NCI-H345 (cell line): ENCODE results near the gene LHX4.

ENCODE experiments used
- DNase-seq: peaks from one replicate; lab custom pipeline; 2025; lab: John Stamatoyannopoulos, UW

Gene LHX4

GRCh38 chr1:180257486-180257885 is 27.4 kb downstream of the LHX4 start:
- DNase-seq: no peak

GRCh38 chr1:180258290-180258689 is 28.2 kb downstream of the LHX4 start:
- no peak for DNase-seq

GRCh38 chr1:180258935-180259334 is 28.9 kb downstream of the LHX4 start:
- no peak for DNase-seq

DNA sequence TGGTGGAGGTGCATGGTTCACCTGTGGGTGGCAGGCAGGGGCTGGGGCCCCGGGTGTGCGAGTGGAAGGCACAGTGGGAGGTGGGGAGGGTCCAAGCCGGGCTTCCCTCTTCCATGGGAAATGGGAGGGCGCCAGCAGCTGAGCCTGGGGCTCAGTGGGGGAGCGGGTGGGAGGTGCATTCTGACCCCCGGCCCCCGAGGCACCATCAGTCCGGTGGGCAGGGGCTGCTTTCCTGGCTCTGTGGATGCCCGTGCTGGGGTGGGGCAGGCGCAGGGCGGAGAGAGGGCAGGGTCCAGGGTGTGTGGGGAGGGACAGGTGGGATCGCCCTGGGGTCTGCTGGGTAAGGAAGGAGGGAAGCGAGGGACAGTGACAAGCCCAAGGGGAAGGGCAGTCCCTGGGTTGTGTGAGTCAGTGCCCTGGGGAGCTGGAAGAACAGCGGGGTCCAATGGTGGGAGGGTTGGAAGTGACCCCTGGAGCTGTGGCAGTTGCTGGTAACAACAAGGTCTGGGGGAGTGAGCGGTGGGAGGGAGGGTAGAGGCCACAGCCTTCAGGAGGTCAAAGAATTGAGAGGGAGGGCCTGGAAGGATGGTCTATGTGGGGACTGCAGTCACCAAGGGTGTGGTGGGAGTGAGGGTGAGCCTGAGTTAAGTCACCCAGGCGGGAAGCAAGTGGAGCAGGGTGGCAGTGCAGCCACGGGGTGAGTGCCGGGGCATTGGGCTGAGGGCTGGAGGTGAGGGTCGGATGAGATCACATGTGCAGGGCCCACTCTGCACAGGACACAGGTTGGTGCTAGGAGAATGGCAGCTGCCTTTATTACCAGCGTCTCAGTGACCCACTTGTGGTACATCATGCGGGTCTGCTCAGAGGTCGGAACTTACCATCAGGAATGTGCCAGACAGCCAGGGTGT is 29.6 kb downstream of the LHX4 start:
- DNase-seq: no peak

GRCh38 chr1:180260541-180260940 is 30.5 kb downstream of the LHX4 start:
- DNase-seq: no peak

DNA sequence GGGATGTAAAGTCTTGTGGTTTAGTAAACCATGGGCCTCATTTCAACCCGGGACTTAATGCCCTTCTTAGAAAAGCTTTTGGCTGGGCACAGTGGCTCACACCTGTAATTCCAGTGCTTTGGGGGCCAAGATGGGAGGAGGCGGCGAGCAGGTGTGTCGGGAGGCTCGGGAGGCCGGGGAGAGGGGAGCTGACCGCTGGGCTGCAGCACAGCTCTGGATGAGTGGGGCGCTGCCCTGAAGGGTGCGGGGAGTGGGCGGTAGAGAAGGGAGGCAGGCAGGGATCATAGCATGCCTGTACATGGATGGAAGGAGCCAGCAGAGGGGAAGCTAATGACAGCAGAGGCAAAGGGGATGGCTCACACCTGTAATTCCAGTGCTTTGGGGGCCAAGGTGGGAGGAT is 31.0 kb downstream of the LHX4 start:
- no peak for DNase-seq

GRCh38 chr1:180261524-180262155 is 31.6 kb downstream of the LHX4 start:
- DNase-seq: no peak

GRCh38 chr1:180262628-180263488 is 32.8 kb downstream of the LHX4 start:
- no peak for DNase-seq

DNA sequence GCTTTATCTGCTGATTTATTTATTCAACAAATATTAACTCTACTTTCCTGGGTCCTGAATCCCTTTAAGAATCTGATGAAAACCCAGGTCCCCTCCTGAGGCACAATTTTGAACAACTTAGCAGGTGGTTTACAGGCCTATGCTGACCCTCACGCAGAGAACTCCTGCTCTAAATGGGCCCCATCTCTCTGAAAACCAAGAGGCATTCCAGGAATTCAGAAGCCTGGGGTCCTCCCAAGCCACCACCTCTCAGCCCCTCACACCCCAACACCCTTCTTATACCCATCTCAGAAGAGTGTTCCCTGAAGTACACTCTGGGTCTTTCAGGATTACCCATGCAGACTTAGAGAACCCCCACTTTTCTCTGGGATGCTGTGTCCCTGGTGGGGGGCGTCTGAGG is 34.5 kb downstream of the LHX4 start:
- DNase-seq: no peak

- no peak for DNase-seq
Observed at GRCh38 chr1:180265201-180265600, 35.1 kb downstream of the LHX4 start.

GRCh38 chr1:180265871-180266270 is 35.8 kb downstream of the LHX4 start:
- DNase-seq: no peak

DNA sequence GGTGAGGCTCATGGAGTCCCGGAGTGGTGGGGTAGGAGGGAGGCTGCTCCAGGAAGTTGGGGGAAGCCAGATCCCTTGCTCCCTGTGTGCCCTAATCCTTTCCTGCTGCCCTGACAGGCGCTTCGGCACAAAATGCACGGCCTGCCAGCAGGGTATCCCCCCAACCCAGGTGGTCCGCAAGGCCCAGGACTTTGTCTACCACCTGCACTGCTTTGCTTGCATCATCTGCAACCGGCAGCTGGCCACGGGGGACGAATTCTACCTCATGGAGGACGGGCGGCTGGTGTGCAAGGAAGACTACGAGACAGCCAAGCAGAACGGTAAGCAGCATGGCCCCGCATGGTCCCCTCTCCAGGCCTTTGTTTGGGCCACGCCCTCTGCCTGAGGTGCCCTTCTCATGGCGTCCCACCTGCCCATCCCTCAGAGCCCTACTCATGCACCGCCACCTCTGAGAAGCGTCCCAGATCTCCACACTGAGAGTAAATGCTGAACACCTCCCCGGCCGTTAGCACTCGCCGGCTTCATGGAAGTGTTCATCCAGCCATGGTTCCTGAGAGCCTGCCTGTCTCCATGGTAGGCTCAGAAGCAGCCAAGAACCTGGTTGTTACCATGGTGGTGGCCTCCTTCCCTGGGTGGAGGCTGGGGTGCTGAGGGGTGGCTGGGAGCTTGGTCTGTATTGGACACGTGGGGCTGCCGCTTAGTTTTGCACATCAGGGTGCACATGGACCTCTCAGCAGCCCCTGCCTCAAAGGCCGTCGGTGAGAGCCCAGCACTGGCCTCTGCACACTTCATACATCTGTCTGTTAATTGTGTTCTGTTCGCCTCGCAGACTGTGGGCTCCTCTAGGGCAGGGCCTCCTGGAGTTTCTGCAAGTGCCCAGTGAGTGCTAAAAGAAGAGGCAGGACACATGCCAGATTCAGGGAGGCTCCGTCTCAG is 36.5 kb downstream of the LHX4 start:
- DNase-seq: no peak

DNA sequence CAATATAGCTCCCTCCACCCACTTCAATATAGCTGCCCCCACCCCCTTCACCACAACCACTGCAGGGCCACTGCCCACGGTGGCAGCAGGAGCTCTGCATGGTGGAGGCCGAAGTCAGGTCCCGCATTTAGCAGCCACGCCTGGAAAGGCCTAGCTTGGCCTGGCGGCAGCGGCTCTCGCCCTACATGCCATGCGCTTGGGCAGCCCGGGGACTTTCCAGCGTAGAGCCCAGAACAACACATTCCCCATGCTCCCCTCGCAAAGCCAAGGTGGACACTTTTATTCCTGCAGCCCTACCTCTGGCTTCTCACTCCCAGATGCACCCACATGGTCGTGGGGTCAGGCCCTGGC is 37.1 kb downstream of the LHX4 start:
- no peak for DNase-seq

DNA sequence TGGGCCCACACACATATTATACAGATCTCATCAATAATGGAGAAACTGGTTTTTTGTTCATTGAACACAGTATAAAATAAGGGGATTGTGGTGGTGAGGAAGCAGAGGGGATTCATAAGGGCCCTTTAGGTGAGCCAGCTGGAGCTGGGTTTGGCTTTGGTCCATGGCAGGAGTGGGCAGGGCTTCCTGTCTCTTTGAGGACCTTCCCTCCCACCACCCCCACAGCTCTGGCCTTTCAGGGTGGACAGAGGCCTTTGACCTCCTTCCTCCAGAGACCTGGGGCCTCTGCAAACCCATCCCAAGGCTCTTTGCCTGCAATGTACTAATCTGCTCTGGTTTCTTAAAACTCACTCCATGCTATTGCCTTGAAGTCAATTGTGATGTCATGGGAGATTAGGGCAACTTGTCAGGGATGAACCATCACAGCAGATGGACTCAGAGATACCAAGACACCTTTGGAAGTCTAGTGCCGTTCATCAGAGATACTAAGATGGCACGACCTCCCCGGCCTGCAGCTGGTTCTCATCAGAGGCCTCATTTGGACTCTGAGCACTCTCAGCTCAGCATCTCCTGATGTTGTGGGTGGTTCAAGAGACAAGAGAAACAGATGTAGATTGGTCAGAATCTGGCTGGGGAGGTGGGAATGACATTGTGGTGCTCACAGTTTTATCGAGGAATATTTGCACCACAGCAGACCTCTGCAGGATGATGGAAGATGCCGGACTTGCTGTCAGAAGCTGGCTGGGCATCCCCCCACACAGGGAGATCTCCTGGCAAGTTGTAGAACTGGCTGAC is 37.9 kb downstream of the LHX4 start:
- no peak for DNase-seq

DNA sequence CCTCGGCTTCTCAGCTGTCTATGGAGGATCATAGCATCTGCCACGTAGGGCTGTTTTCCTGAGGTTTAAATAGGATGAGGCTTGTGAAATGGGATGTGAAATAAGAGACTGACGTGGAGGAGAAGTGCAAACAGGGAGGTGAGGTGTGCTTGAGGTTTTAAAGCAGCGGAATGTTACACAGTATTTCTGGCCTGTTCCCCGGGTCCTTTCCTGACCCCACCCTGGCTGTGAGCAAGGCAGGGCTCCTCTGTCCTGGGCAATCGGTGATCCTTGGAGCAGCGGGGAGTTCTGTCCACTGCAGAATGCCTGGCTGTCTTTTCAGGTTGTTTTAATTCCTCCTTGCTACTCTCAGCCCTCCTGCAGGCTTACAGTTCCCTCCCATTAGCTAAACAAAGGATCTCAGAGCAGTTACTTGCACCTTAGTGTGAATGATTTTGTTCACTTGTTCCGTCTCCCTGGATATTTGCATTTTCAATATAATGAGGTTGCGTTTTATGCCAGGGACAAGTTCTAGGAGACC is 38.6 kb downstream of the LHX4 start:
- no peak for DNase-seq

DNA sequence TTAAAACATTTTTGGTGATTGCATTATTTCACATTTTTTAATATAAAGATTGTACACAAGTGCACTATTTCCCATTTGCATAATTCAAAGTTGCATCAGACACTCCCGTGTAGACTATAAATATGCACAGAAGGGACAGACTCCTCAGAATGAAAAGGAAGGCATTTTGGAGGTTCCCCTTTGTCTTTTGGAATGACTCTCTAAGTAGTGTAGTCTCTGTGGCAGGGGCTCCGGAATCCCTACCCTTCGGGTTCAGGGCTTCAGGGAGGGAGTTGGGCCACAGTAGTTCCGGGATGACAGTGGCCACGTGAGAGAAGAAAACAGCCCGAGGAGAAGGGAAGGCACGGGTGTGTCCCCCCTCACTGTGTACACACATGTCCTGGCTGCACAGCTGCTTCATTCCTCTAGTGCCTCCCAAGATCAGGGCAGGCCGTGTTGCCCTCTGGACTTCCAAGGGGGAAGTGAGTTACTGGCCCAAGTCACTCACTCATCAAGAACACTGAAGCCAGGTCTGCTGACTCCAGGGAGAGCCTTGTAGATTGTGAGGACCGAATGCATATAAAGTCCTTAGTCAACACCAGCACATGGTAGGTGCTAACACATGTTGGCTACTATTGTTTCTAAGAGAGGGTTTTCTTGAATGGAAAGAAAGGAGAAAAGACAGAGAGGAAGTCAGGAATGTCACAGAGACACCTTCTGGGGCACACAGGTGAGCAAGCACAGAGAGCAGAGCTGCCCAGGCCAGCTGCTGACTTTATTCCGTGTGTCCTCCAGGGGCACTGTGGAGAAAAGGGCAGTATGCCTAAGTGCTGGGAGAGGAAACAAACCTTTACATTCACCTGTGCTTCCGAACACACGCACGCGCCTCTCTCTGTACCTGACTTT is 39.8 kb downstream of the LHX4 start:
- DNase-seq: no peak

DNA sequence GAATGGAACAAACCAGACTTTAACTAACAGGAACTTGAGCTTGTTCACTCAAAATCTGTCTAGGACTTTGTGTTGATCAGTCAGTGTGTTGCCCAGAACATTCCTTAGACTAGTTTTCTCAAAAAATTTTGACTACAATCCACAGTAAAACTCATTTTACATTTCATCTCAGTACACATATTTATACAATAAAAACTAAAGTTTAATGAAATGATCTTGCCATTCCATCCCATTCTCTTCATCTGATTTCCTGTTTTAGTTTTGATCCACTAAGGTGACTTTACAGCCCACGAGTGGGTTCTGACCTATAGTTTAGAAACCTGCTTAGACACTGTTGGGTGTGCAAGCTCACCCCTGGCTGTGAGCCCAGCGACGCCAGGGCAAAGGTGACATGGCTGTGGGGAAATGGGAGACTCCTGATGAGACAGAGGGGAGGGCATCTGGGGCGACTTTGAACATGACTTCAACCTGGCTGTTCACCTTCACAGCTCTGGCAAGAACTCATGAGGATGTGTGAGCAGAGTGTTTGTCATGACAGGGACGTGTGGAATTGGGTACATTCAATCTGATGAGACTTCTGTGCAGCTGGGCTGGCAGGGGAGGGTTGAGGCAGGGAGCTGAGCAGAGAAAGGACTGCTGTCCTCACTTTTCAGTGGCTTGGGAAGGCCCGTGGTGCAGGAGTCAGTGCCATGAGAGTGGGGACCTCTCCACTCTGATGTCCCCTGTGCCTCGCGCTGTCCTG is 40.6 kb downstream of the LHX4 start:
- DNase-seq: no peak
